ENCODE measurements around the gene PCDHGA6. TPM values are rescaled to one million over a fixed set of nuclear protein-coding genes. Genes with fewer than 3 reads are reported as not detected.
A peak's percentile ranks its signal among the peaks of the same experiment; 100 is the strongest.
"Not testable (repeated sequence)": the region's sequence is repeated elsewhere in the genome, so short reads cannot be mapped to it uniquely, and the experiment has no call there.

The PCDHGA6 gene
- total and polyA plus RNA-seq, 10 donors, result 0.35 to 5.0 (median 4.0) TPM

GRCh38 chr5:141412854-141413539, 39.3 kb downstream of the PCDHGA6 start, which contains the start of gene PCDHGA10:
TSS of gene PCDHGA10 (plus strand) at chr5:141412987. CDS start at chr5:141413176, 189 bp downstream.
- intact Hi-C loops (cut with DNase I; ENCODE audit: low total_unique reads), result no loop called here
- Histone ChIP-seq H3K27me3 (replicated peaks in 1 of 7) (peaks cover 0 to 99% (median 30%) of the 10 kb centered on the region in 7 donors), H3K36me3 (peaks cover 0 to 6% (median 0%) of the 10 kb centered on the region in 6 donors), H3K27ac (no peak within 1 kb of the TSS), H3K4me1 (peaks cover 0 to 21% (median 5%) of the 10 kb centered on the region in 6 donors), H3K4me3 (peak within 1 kb of the TSS; percentile 11 to 60 (median 32)), H3K9me3 (peaks cover 4 to 98% (median 88%) of the 10 kb centered on the region in 8 donors)
- WGBS, 5 donors, result 12 to 16% (median 14%) methylated on average over 25 to 31 of the region's 31 CpGs
- no peak for DNase-seq
- TF ChIP-seq POLR2A (IDR thresholded peaks at IDR 0.05), result no peak
- TF ChIP-seq CTCF (IDR thresholded peaks at IDR 0.05 in 8 of 11, conservative IDR thresholded peaks at IDR 0.05 in 3 of 11), result peak in 9 of 11 experiments; percentile 3 to 65 (median 44)

- H3K27me3 ChIP-seq (replicated peaks in 1 of 7), result peaks cover 0 to 99% (median 28%) of the 10 kb centered on the region in 7 donors
- WGBS, 5 donors, result 15 to 21% (median 17%) methylated on average over 25 of the region's 25 CpGs
- no peak for DNase-seq
- peaks cover 4 to 98% (median 88%) of the 10 kb centered on the region in 8 donors for H3K9me3 ChIP-seq
- intact Hi-C loops (cut with DNase I; ENCODE audit: low total_unique reads), result no loop called here
- peaks cover 0 to 21% (median 5%) of the 10 kb centered on the region in 6 donors for H3K4me1 ChIP-seq
- peak overlapping the region; percentile 11 to 60 (median 32) for H3K4me3 ChIP-seq
- TF ChIP-seq POLR2A (IDR thresholded peaks at IDR 0.05) (no peak), POLR2AphosphoS5 (IDR thresholded peaks at IDR 0.05) (no peak), CTCF (IDR thresholded peaks at IDR 0.05 in 8 of 11, conservative IDR thresholded peaks at IDR 0.05 in 3 of 11) (no peak)
- H3K36me3 ChIP-seq, result peaks cover 0 to 6% (median 0%) of the 10 kb centered on the region in 6 donors
- H3K27ac ChIP-seq, result no peak overlapping the region
These were observed 39.9 kb downstream of the PCDHGA6 start for GRCh38 chr5:141413540-141414069.

- not testable (repeated sequence) for H3K27ac ChIP-seq, DNase-seq, H3K36me3 ChIP-seq
- WGBS, 5 donors, result 24 to 39% (median 30%) methylated on average over 9 to 46 of the region's 46 CpGs
- Histone ChIP-seq H3K27me3 (replicated peaks in 1 of 7) (peaks cover 0 to 99% (median 29%) of the 10 kb centered on the region in 7 donors), H3K4me1 (peaks cover 0 to 21% (median 5%) of the 10 kb centered on the region in 6 donors), H3K4me3 (peak overlapping the region in 1 of 8 donors; percentile 37), H3K9me3 (peaks cover 3 to 98% (median 88%) of the 10 kb centered on the region in 8 donors)
- intact Hi-C loops (cut with DNase I; ENCODE audit: low total_unique reads), result loop anchor here (5.0 kb wide), 1 partner anchor 148 kb away; no protein-coding TSS in a partner anchor
These were observed 41.0 kb downstream of the PCDHGA6 start for GRCh38 chr5:141414548-141415274.

GRCh38 chr5:141415275-141415618, 41.6 kb downstream of the PCDHGA6 start:
- not testable (repeated sequence) for H3K27ac ChIP-seq, H3K36me3 ChIP-seq, DNase-seq
- peak overlapping the region in 1 of 8 donors; percentile 37 for H3K4me3 ChIP-seq
- peaks cover 0 to 21% (median 5%) of the 10 kb centered on the region in 6 donors for H3K4me1 ChIP-seq
- peaks cover 0 to 99% (median 27%) of the 10 kb centered on the region in 7 donors for H3K27me3 ChIP-seq (replicated peaks in 1 of 7)
- intact Hi-C loops (cut with DNase I; ENCODE audit: low total_unique reads), result loop anchor here (5.0 kb wide), 1 partner anchor 147 kb away; no protein-coding TSS in a partner anchor
- 18 to 39% (median 23%) methylated on average over 11 to 24 of the region's 24 CpGs for WGBS, 5 donors
- H3K9me3 ChIP-seq, result peaks cover 2 to 98% (median 88%) of the 10 kb centered on the region in 8 donors
